GM06990 (cell line): Measurements from ENCODE around the gene GFM1.

ENCODE experiments used
- DNase-seq: peaks from one replicate; pipeline ENCODE4 v3.0.0-alpha.2; 2011; ENCODE audit not compliant: insufficient read length; ENCODE audit errors: extremely low read depth
- H3K27me3 ChIP-seq: replicated peaks from 2 replicates; pipeline ENCODE4 v1.6.0; 2011; ENCODE audit warnings: low read length; ENCODE audit not compliant: control insufficient read depth, insufficient read depth
- H3K36me3 ChIP-seq: 2 replicates; pipeline ENCODE4 v1.5.1; 2011; ENCODE audit warnings: low read length; ENCODE audit not compliant: control insufficient read depth, insufficient read depth
- H3K4me3 ChIP-seq: replicated peaks from 2 replicates; pipeline ENCODE4 v1.5.1; 2011; ENCODE audit warnings: low read depth, mild to moderate bottlenecking, control low read depth, low read length
- CTCF ChIP-seq: IDR thresholded peaks from 2 replicates; pipeline ENCODE4 v1.5.1; 2011; ENCODE audit warnings: low read length, control low read depth, mild to moderate bottlenecking, inconsistent platforms; ENCODE audit not compliant: insufficient read depth, poor library complexity, severe bottlenecking

The GFM1 gene

GRCh38 chr3:158644345-158644908, at the start of gene GFM1:
TSS of gene GFM1 (plus strand) at chr3:158644527. CDS start at chr3:158644635, 108 bp downstream.
- peak; percentile 89 for DNase-seq
- H3K36me3 ChIP-seq: no peaks in the 10 kb centered on the region; the same call in 1 of the 2 replicates
- H3K27me3 ChIP-seq: no peaks in the 10 kb centered on the region

GRCh38 chr3:158600787-158601186, 43.5 kb upstream of the GFM1 start:
- TF ChIP-seq CTCF: no peak
- no peak for DNase-seq
- H3K36me3 ChIP-seq: no peaks in the 10 kb centered on the region
- no peaks in the 10 kb centered on the region for H3K27me3 ChIP-seq
- H3K4me3 ChIP-seq: no peak overlapping the region

More at GRCh38 chr3:158644345-158644908, at the start of gene GFM1:
- peak within 1 kb of the TSS; percentile 97 for H3K4me3 ChIP-seq
- TF ChIP-seq CTCF: peak; percentile 98

GRCh38 chr3:158602227-158602626, 42.1 kb upstream of the GFM1 start:
- Histone ChIP-seq H3K36me3 (no peaks in the 10 kb centered on the region), H3K4me3 (no peak overlapping the region), H3K27me3 (no peaks in the 10 kb centered on the region)
- TF ChIP-seq CTCF: no peak
- DNase-seq: no peak

DNA sequence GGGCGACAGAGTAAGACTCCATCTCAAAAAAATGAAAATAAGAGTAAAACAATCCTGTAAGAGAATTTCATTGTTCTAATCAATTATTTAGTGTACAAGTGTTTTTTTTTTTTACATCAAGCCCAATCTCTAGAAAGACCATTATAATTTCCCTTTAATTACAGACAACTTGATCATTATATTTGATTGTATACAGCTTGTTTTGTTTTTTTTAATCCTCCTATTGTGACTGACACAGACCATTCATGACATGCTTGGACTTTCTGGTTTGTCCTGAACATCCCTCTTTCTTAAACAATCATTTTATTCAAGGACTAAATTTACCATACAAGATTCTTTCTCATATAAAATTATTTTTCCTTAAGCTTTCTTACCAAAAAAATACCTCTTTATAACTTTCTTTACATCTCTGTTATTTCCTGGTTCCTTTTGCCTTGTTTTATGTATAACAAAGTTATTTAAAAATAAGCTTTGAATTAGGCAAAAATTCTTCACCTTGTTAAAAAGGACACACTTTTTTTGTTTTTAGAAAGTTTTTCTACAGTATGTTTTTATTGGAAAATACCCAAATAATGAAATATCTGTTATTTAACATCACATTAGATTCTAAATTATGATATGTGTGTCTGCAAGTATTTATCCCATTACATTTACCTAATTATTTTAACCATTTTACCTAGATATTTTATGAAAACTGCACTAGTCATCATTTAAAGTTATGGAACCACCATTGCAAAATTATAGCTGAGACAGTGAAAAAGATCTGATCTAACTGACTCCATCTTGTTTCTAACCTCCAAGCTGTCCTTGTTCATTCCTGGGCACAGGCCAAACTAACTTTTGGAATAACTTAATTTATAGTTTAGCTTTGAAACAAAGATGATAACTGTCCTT, 26.1 kb upstream of the GFM1 start:
- DNase-seq: no peak
- no peak for TF ChIP-seq CTCF

GRCh38 chr3:158625881-158626280, 18.4 kb upstream of the GFM1 start:
- TF ChIP-seq CTCF: no peak
- Histone ChIP-seq H3K27me3 (no peaks in the 10 kb centered on the region; the same call in 1 of the 2 replicates), H3K4me3 (no peak overlapping the region), H3K36me3 (no peaks in the 10 kb centered on the region)
- no peak for DNase-seq

More for the DNA sequence above, 26.1 kb upstream of the GFM1 start:
- Histone ChIP-seq H3K27me3 (no peaks in the 10 kb centered on the region), H3K36me3 (no peaks in the 10 kb centered on the region), H3K4me3 (no peak overlapping the region)
